OCI-LY1 (cell line): ENCODE data around the gene N4BP2L2.

Experiments
- H2AFZ ChIP-seq: fragments of 200-600 bp; sonication (generic), shearing (Covaris generic); 2 replicates; pipeline ENCODE4 v1.6.0; 2014; ENCODE audit warnings: antibody characterized with exemption, mild to moderate bottlenecking, low read length
- H3F3A ChIP-seq: fragments of 200-600 bp; sonication (generic), shearing (Covaris generic); 2 replicates; pipeline ENCODE4 v1.6.0; 2014; ENCODE audit warnings: mild to moderate bottlenecking, antibody characterized with exemption, low read length, moderate library complexity; ENCODE audit not compliant: insufficient read depth
- H3K27ac ChIP-seq: fragments of 200-600 bp; sonication (generic); 2 replicates; pipeline ENCODE4 v1.5.1; 2014; ENCODE audit warnings: low read length, mixed run types, mild to moderate bottlenecking, low read depth; ENCODE audit not compliant: poor library complexity, severe bottlenecking
- H3K27me3 ChIP-seq: fragments of 200-600 bp; sonication (generic); 2 replicates; pipeline ENCODE4 v1.6.0; 2014; ENCODE audit warnings: antibody characterized with exemption, mild to moderate bottlenecking, low read length, moderate library complexity; ENCODE audit not compliant: insufficient read depth
- H3K36me3 ChIP-seq: fragments of 200-600 bp; sonication (generic); 2 replicates; pipeline ENCODE4 v1.6.1; 2014; ENCODE audit warnings: mild to moderate bottlenecking, antibody characterized with exemption, low read length, moderate library complexity, mixed read lengths; ENCODE audit not compliant: insufficient read depth
- H3K4me1 ChIP-seq: fragments of 200-600 bp; sonication (generic); 2 replicates; pipeline ENCODE4 v1.5.1; 2014; ENCODE audit warnings: mild to moderate bottlenecking, low read length, moderate library complexity; ENCODE audit not compliant: insufficient read depth, severe bottlenecking
- H3K4me2 ChIP-seq: fragments of 200-600 bp; sonication (generic), shearing (Covaris generic); 2 replicates; pipeline ENCODE4 v1.6.1; 2014; ENCODE audit warnings: low read length
- H3K4me3 ChIP-seq: fragments of 200-600 bp; sonication (generic); 2 replicates; pipeline ENCODE4 v1.5.1; 2014; ENCODE audit warnings: low read length, low read depth, mild to moderate bottlenecking, mixed read lengths; ENCODE audit not compliant: poor library complexity, severe bottlenecking
- H3K79me2 ChIP-seq: fragments of 200-600 bp; shearing (Covaris generic); 2 replicates; pipeline ENCODE4 v1.6.1; 2016; ENCODE audit warnings: mixed run types, low read length, mixed read lengths; ENCODE audit not compliant: insufficient read depth
- H3K9ac ChIP-seq: fragments of 200-600 bp; sonication (generic), shearing (Covaris generic); 2 replicates; pipeline ENCODE4 v1.6.1; 2014; ENCODE audit warnings: mild to moderate bottlenecking, low read length, mixed read lengths
- H3K9me2 ChIP-seq: fragments of 200-600 bp; sonication (generic), shearing (Covaris generic); 2 replicates; pipeline ENCODE4 v1.6.1; 2014; ENCODE audit warnings: low read depth, mild to moderate bottlenecking, low read length, mixed read lengths
- H3K9me3 ChIP-seq: fragments of 200-600 bp; shearing (Covaris generic); 2 replicates; pipeline ENCODE4 v1.6.1; 2014; ENCODE audit warnings: low read length, mixed read lengths
- H4K20me1 ChIP-seq: fragments of 200-600 bp; sonication (generic), shearing (Covaris generic); 2 replicates; pipeline ENCODE4 v1.6.0; 2016; ENCODE audit warnings: mild to moderate bottlenecking, low read length; ENCODE audit not compliant: insufficient read depth
- EZH2 ChIP-seq: fragments of 200-600 bp; sonication (generic), shearing (Covaris generic); IDR thresholded peaks from 2 replicates; pipeline ENCODE4 v1.8.0; 2017; ENCODE audit warnings: borderline replicate concordance, mixed run types, mild to moderate bottlenecking, antibody characterized with exemption, low read length, moderate library complexity, mixed read lengths
- TF ChIP-seq, protein P1 (sequence below): fragments of 200-600 bp; sonication (generic), shearing (Covaris generic); IDR thresholded peaks from 2 replicates; pipeline ENCODE4 v1.5.1; 2017; ENCODE audit warnings: mild to moderate bottlenecking, antibody characterized with exemption, low read length, moderate library complexity, mixed read lengths

N4BP2L2 gene

GRCh38 chr13:32455594-32455903 lies 83.0 kb downstream of the N4BP2L2 start:
- no peak overlapping the region for H3K4me3 ChIP-seq
- H3K79me2 ChIP-seq, result no peaks in the 10 kb centered on the region
- peaks cover 2% of the 10 kb centered on the region; the same call in 1 of the 2 replicates for H3K9me3 ChIP-seq
- H2AFZ ChIP-seq, result no peak overlapping the region
- no peak overlapping the region for H3K4me2 ChIP-seq
- H3K9ac ChIP-seq, result no peak overlapping the region
- no peaks in the 10 kb centered on the region for H3K9me2 ChIP-seq
- H4K20me1 ChIP-seq, result no peaks in the 10 kb centered on the region
- H3K27ac ChIP-seq, result no peak overlapping the region
- H3K36me3 ChIP-seq, result no peaks in the 10 kb centered on the region
- H3K4me1 ChIP-seq, result no peaks in the 10 kb centered on the region
- no peaks in the 10 kb centered on the region for H3K27me3 ChIP-seq
- H3F3A ChIP-seq, result no peaks in the 10 kb centered on the region
- TF ChIP-seq EZH2, result no peak
- TF ChIP-seq, protein P1, sequence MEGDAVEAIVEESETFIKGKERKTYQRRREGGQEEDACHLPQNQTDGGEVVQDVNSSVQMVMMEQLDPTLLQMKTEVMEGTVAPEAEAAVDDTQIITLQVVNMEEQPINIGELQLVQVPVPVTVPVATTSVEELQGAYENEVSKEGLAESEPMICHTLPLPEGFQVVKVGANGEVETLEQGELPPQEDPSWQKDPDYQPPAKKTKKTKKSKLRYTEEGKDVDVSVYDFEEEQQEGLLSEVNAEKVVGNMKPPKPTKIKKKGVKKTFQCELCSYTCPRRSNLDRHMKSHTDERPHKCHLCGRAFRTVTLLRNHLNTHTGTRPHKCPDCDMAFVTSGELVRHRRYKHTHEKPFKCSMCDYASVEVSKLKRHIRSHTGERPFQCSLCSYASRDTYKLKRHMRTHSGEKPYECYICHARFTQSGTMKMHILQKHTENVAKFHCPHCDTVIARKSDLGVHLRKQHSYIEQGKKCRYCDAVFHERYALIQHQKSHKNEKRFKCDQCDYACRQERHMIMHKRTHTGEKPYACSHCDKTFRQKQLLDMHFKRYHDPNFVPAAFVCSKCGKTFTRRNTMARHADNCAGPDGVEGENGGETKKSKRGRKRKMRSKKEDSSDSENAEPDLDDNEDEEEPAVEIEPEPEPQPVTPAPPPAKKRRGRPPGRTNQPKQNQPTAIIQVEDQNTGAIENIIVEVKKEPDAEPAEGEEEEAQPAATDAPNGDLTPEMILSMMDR, result no peak

- Histone ChIP-seq H4K20me1 (no peaks in the 10 kb centered on the region), H3F3A (no peaks in the 10 kb centered on the region), H3K27me3 (no peaks in the 10 kb centered on the region), H3K9me3 (peaks cover 2% of the 10 kb centered on the region; the same call in 1 of the 2 replicates), H3K4me3 (no peak overlapping the region), H3K36me3 (no peaks in the 10 kb centered on the region), H2AFZ (no peak overlapping the region), H3K9ac (no peak overlapping the region), H3K27ac (no peak overlapping the region), H3K9me2 (no peaks in the 10 kb centered on the region), H3K4me1 (no peaks in the 10 kb centered on the region), H3K79me2 (no peaks in the 10 kb centered on the region), H3K4me2 (no peak overlapping the region)
- TF ChIP-seq, protein P1, result no peak
- TF ChIP-seq EZH2, result no peak
These were observed 83.6 kb downstream of the N4BP2L2 start for GRCh38 chr13:32454886-32455593.

- no peaks in the 10 kb centered on the region for H3K79me2 ChIP-seq
- no peaks in the 10 kb centered on the region for H4K20me1 ChIP-seq
- no peaks in the 10 kb centered on the region for H3K36me3 ChIP-seq
- no peak overlapping the region for H3K4me2 ChIP-seq
- TF ChIP-seq EZH2, result no peak
- TF ChIP-seq, protein P1, result no peak
- H3K9me2 ChIP-seq, result no peaks in the 10 kb centered on the region
- no peaks in the 10 kb centered on the region for H3K4me1 ChIP-seq
- no peaks in the 10 kb centered on the region for H3F3A ChIP-seq
- peaks cover 2% of the 10 kb centered on the region; the same call in 1 of the 2 replicates for H3K9me3 ChIP-seq
- no peaks in the 10 kb centered on the region for H3K27me3 ChIP-seq
- no peak overlapping the region for H3K4me3 ChIP-seq
- H3K9ac ChIP-seq, result no peak overlapping the region
- H2AFZ ChIP-seq, result no peak overlapping the region
- H3K27ac ChIP-seq, result no peak overlapping the region
These were observed 84.6 kb downstream of the N4BP2L2 start for GRCh38 chr13:32453981-32454380.
